Measurements from ENCODE around the gene LONP1. TPM values are rescaled to one million over a fixed set of nuclear protein-coding genes. Genes with fewer than 3 reads are reported as not detected.

LONP1 gene
- total RNA-seq, 1 donor: 46.4 TPM

- Histone ChIP-seq H3K9me3 (ENCODE audit: low read depth, low read length) (no peaks in the 10 kb centered on the region), H3K4me3 (ENCODE audit: low read length) (peak overlapping the region; percentile 99), H3K27me3 (ENCODE audit: insufficient read depth, low read length) (no peaks in the 10 kb centered on the region), H3K4me1 (ENCODE audit: insufficient read depth, low read length) (peaks cover 20% of the 10 kb centered on the region)
Observed at GRCh38 chr19:5679289-5680083, 40.5 kb downstream of the LONP1 start.

- Histone ChIP-seq H3K4me1 (ENCODE audit: insufficient read depth, low read length) (peaks cover 20% of the 10 kb centered on the region), H3K4me3 (ENCODE audit: low read length) (no peak overlapping the region), H3K27me3 (ENCODE audit: insufficient read depth, low read length) (no peaks in the 10 kb centered on the region), H3K9me3 (ENCODE audit: low read depth, low read length) (no peaks in the 10 kb centered on the region)
Observed at GRCh38 chr19:5678071-5678718, 41.8 kb downstream of the LONP1 start.

- H3K4me3 ChIP-seq (ENCODE audit: low read length): no peak overlapping the region
- H3K9me3 ChIP-seq (ENCODE audit: low read depth, low read length): no peaks in the 10 kb centered on the region
- H3K4me1 ChIP-seq (ENCODE audit: insufficient read depth, low read length): peaks cover 20% of the 10 kb centered on the region
- H3K27me3 ChIP-seq (ENCODE audit: insufficient read depth, low read length): no peaks in the 10 kb centered on the region
Observed at GRCh38 chr19:5677580-5677979, 42.4 kb downstream of the LONP1 start.

- H3K27me3 ChIP-seq (ENCODE audit: insufficient read depth, low read length): no peaks in the 10 kb centered on the region
- H3K4me1 ChIP-seq (ENCODE audit: insufficient read depth, low read length): peaks cover 20% of the 10 kb centered on the region
- H3K4me3 ChIP-seq (ENCODE audit: low read length): no peak overlapping the region
- no peaks in the 10 kb centered on the region for H3K9me3 ChIP-seq (ENCODE audit: low read depth, low read length)
Observed at GRCh38 chr19:5677136-5677535, 42.8 kb downstream of the LONP1 start.

GRCh38 chr19:5676772-5677105 lies 43.2 kb downstream of the LONP1 start:
- Histone ChIP-seq H3K4me3 (ENCODE audit: low read length) (no peak overlapping the region), H3K9me3 (ENCODE audit: low read depth, low read length) (no peaks in the 10 kb centered on the region), H3K27me3 (ENCODE audit: insufficient read depth, low read length) (no peaks in the 10 kb centered on the region), H3K4me1 (ENCODE audit: insufficient read depth, low read length) (peaks cover 20% of the 10 kb centered on the region)

- no peak overlapping the region for H3K4me3 ChIP-seq (ENCODE audit: low read length)
- no peaks in the 10 kb centered on the region for H3K27me3 ChIP-seq (ENCODE audit: insufficient read depth, low read length)
- H3K9me3 ChIP-seq (ENCODE audit: low read depth, low read length): no peaks in the 10 kb centered on the region
- peaks cover 17% of the 10 kb centered on the region for H3K4me1 ChIP-seq (ENCODE audit: insufficient read depth, low read length)
Observed at GRCh38 chr19:5676105-5676771, 43.7 kb downstream of the LONP1 start.

- Histone ChIP-seq H3K4me1 (ENCODE audit: insufficient read depth, low read length) (peaks cover 9% of the 10 kb centered on the region), H3K4me3 (ENCODE audit: low read length) (no peak overlapping the region)
Observed at GRCh38 chr19:5674714-5675113, 45.2 kb downstream of the LONP1 start.

GRCh38 chr19:5673752-5674151 lies 46.2 kb downstream of the LONP1 start:
- H3K4me1 ChIP-seq (ENCODE audit: insufficient read depth, low read length): no peaks in the 10 kb centered on the region

More at GRCh38 chr19:5674714-5675113, 45.2 kb downstream of the LONP1 start:
- H3K27me3 ChIP-seq (ENCODE audit: insufficient read depth, low read length): no peaks in the 10 kb centered on the region
- no peaks in the 10 kb centered on the region for H3K9me3 ChIP-seq (ENCODE audit: low read depth, low read length)

GRCh38 chr19:5672708-5673459 lies 47.1 kb downstream of the LONP1 start:
- no peak overlapping the region for H3K4me3 ChIP-seq (ENCODE audit: low read length)
- H3K4me1 ChIP-seq (ENCODE audit: insufficient read depth, low read length): no peaks in the 10 kb centered on the region
- H3K27me3 ChIP-seq (ENCODE audit: insufficient read depth, low read length): no peaks in the 10 kb centered on the region
- no peaks in the 10 kb centered on the region for H3K9me3 ChIP-seq (ENCODE audit: low read depth, low read length)

More at GRCh38 chr19:5673752-5674151, 46.2 kb downstream of the LONP1 start:
- Histone ChIP-seq H3K9me3 (ENCODE audit: low read depth, low read length) (no peaks in the 10 kb centered on the region), H3K27me3 (ENCODE audit: insufficient read depth, low read length) (no peaks in the 10 kb centered on the region), H3K4me3 (ENCODE audit: low read length) (no peak overlapping the region)

- Histone ChIP-seq H3K27me3 (ENCODE audit: insufficient read depth, low read length) (no peaks in the 10 kb centered on the region), H3K9me3 (ENCODE audit: low read depth, low read length) (no peaks in the 10 kb centered on the region), H3K4me3 (ENCODE audit: low read length) (no peak overlapping the region), H3K4me1 (ENCODE audit: insufficient read depth, low read length) (no peaks in the 10 kb centered on the region)
Observed at GRCh38 chr19:5671600-5671999, 48.3 kb downstream of the LONP1 start.

GRCh38 chr19:5669212-5669611 lies 50.7 kb downstream of the LONP1 start:
- Histone ChIP-seq H3K4me1 (ENCODE audit: insufficient read depth, low read length) (no peaks in the 10 kb centered on the region), H3K4me3 (ENCODE audit: low read length) (no peak overlapping the region), H3K27me3 (ENCODE audit: insufficient read depth, low read length) (no peaks in the 10 kb centered on the region), H3K9me3 (ENCODE audit: low read depth, low read length) (no peaks in the 10 kb centered on the region)

GRCh38 chr19:5667751-5668271 lies 52.1 kb downstream of the LONP1 start:
- Histone ChIP-seq H3K9me3 (ENCODE audit: low read depth, low read length) (no peaks in the 10 kb centered on the region), H3K27me3 (ENCODE audit: insufficient read depth, low read length) (no peaks in the 10 kb centered on the region), H3K4me3 (ENCODE audit: low read length) (no peak overlapping the region), H3K4me1 (ENCODE audit: insufficient read depth, low read length) (no peaks in the 10 kb centered on the region)

- Histone ChIP-seq H3K27me3 (ENCODE audit: insufficient read depth, low read length) (no peaks in the 10 kb centered on the region), H3K4me3 (ENCODE audit: low read length) (no peak overlapping the region), H3K9me3 (ENCODE audit: low read depth, low read length) (no peaks in the 10 kb centered on the region), H3K4me1 (ENCODE audit: insufficient read depth, low read length) (no peaks in the 10 kb centered on the region)
Observed at GRCh38 chr19:5666921-5667610, 52.9 kb downstream of the LONP1 start.

GRCh38 chr19:5665781-5666513 lies 54.0 kb downstream of the LONP1 start:
- H3K27me3 ChIP-seq (ENCODE audit: insufficient read depth, low read length): no peaks in the 10 kb centered on the region
- no peak overlapping the region for H3K4me3 ChIP-seq (ENCODE audit: low read length)
- no peaks in the 10 kb centered on the region for H3K9me3 ChIP-seq (ENCODE audit: low read depth, low read length)
- no peaks in the 10 kb centered on the region for H3K4me1 ChIP-seq (ENCODE audit: insufficient read depth, low read length)

All from mononuclear cell (primary cell).